Measurements from ENCODE around the gene SMTN. TPM values are rescaled to one million over a fixed set of nuclear protein-coding genes. Genes with fewer than 3 reads are reported as not detected.
"Not testable (repeated sequence)": the region's sequence is repeated elsewhere in the genome, so short reads cannot be mapped to it uniquely, and the experiment has no call there.

SMTN gene
- total RNA-seq, 2 experiments from 2014 or later, result 40.1 to 45.8 TPM

- CTCF ChIA-PET, result interaction anchor here (0.6 kb wide), 2 partner anchors 13 to 626 kb away, joined by 3 read pairs; no protein-coding TSS in a partner anchor
- H3K27ac Mint-ChIP-seq, result no peak overlapping the region
- no peaks in the 10 kb centered on the region for H3K9me3 Mint-ChIP-seq (ENCODE audit: low read depth)
- H3K27me3 Mint-ChIP-seq, result no peaks in the 10 kb centered on the region
- intact Hi-C loops (cut with DNase I, micrococcal nuclease), result no loop called here
- no peaks in the 10 kb centered on the region for H3K36me3 Mint-ChIP-seq (ENCODE audit: low read depth)
- POLR2A ChIA-PET, result no interaction called here
- DNase-seq (no peak), ATAC-seq (no peak)
- H3K4me1 Mint-ChIP-seq, result peaks cover 18% of the 10 kb centered on the region
- no peak overlapping the region for H3K4me3 Mint-ChIP-seq
These were observed 3.4 kb upstream of the SMTN start for GRCh38 chr22:31077681-31078080.

GRCh38 chr22:31078389-31078788, 2.7 kb upstream of the SMTN start:
- H3K27ac Mint-ChIP-seq, POLR2A ChIA-PET: not testable (repeated sequence)

GRCh38 chr22:31079095-31079642, 1.9 kb upstream of the SMTN start:
- intact Hi-C loops (cut with DNase I, micrococcal nuclease), result no loop called here
- ATAC-seq, result no peak
- H3K4me1 Mint-ChIP-seq, result peaks cover 29% of the 10 kb centered on the region
- H3K4me3 Mint-ChIP-seq, result no peak overlapping the region
- H3K36me3 Mint-ChIP-seq (ENCODE audit: low read depth), result peaks cover 2% of the 10 kb centered on the region
- H3K27ac Mint-ChIP-seq, result no peak overlapping the region
- H3K9me3 Mint-ChIP-seq (ENCODE audit: low read depth), result no peaks in the 10 kb centered on the region
- POLR2A ChIA-PET, result no interaction called here
- no peaks in the 10 kb centered on the region for H3K27me3 Mint-ChIP-seq
- no peak for DNase-seq
- CTCF ChIA-PET, result no interaction called here

More at GRCh38 chr22:31078389-31078788, 2.7 kb upstream of the SMTN start:
- H3K27me3 Mint-ChIP-seq; H3K9me3 Mint-ChIP-seq (ENCODE audit: low read depth); intact Hi-C loops (cut with DNase I, micrococcal nuclease); H3K36me3 Mint-ChIP-seq (ENCODE audit: low read depth); H3K4me3 Mint-ChIP-seq; DNase-seq; ATAC-seq: not testable (repeated sequence)
- CTCF ChIA-PET, result interaction anchor here (0.6 kb wide), 2 partner anchors 14 to 627 kb away, joined by 3 read pairs; no protein-coding TSS in a partner anchor
- peaks cover 24% of the 10 kb centered on the region for H3K4me1 Mint-ChIP-seq

- peaks cover 2% of the 10 kb centered on the region for H3K36me3 Mint-ChIP-seq (ENCODE audit: low read depth)
- DNase-seq (no peak), ATAC-seq (no peak)
- ChIA-PET POLR2A (interaction anchor here (1.1 kb wide), 2 partner anchors 16 to 27 kb away, joined by 3 to 4 read pairs; partner anchors contain the start of gene SELENOM), CTCF (interaction anchor here (0.5 to 1.7 kb wide), 4 partner anchors 27 to 430 kb away, joined by 3 read pairs; partner anchors contain the start of gene SELENOM)
- no peaks in the 10 kb centered on the region for H3K27me3 Mint-ChIP-seq
- H3K4me3 Mint-ChIP-seq, result peak overlapping the region; percentile 82
- no peaks in the 10 kb centered on the region for H3K9me3 Mint-ChIP-seq (ENCODE audit: low read depth)
- H3K4me1 Mint-ChIP-seq, result peaks cover 30% of the 10 kb centered on the region
- intact Hi-C loops (cut with DNase I, micrococcal nuclease), result loop anchor here (5.0 to 10.0 kb wide), 5 partner anchors 318 to 1196 kb away; partner anchors contain the start of genes MTMR3 (in 1 of the 2) and PES1 (in 1 of the 2)
- peak overlapping the region; percentile 57 for H3K27ac Mint-ChIP-seq
These were observed 812 bp upstream of the SMTN start for GRCh38 chr22:31080164-31080847.

GRCh38 chr22:31081963-31082605, 966 bp downstream of the SMTN start:
- H3K36me3 Mint-ChIP-seq (ENCODE audit: low read depth), result peaks cover 2% of the 10 kb centered on the region
- ChIA-PET POLR2A (interaction anchor here (0.8 to 2.3 kb wide), 3 partner anchors 209 to 499 kb away, joined by 3 to 12 read pairs (median 3); partner anchors contain the start of genes PIK3IP1 and SLC35E4), CTCF (interaction anchor here (0.6 to 3.1 kb wide), 10 partner anchors 17 to 646 kb away, joined by 3 to 22 read pairs (median 3); partner anchors contain the start of gene SELENOM)
- peak overlapping the region; percentile 82 for H3K4me3 Mint-ChIP-seq
- no peaks in the 10 kb centered on the region for H3K27me3 Mint-ChIP-seq
- peak; percentile 8 for ATAC-seq
- H3K27ac Mint-ChIP-seq, result peak overlapping the region; percentile 63
- intact Hi-C loops (cut with DNase I, micrococcal nuclease), result loop anchor here (1.0 to 10.0 kb wide), 6 partner anchors 263 to 1197 kb away; partner anchors contain the start of genes MTMR3 (in 1 of the 2) and PES1 (in 1 of the 2)
- H3K4me1 Mint-ChIP-seq, result peaks cover 30% of the 10 kb centered on the region
- DNase-seq, result peak; percentile 55
- H3K9me3 Mint-ChIP-seq (ENCODE audit: low read depth), result no peaks in the 10 kb centered on the region

GRCh38 chr22:31082606-31083376, 1.7 kb downstream of the SMTN start:
- POLR2A ChIA-PET, result interaction anchor here (0.8 to 2.3 kb wide), 5 partner anchors 23 to 499 kb away, joined by 3 to 12 read pairs (median 3); partner anchors contain the start of genes MORC2, PIK3IP1, SLC35E4 and TUG1
- intact Hi-C loops (cut with DNase I, micrococcal nuclease), result loop anchor here (5.0 to 10.0 kb wide), 5 partner anchors 320 to 1198 kb away; partner anchors contain the start of genes MTMR3 (in 1 of the 2) and PES1 (in 1 of the 2)
- H3K9me3 Mint-ChIP-seq (ENCODE audit: low read depth), result no peaks in the 10 kb centered on the region
- H3K27me3 Mint-ChIP-seq, result no peaks in the 10 kb centered on the region
- peak overlapping the region; percentile 82 for H3K4me3 Mint-ChIP-seq
- CTCF ChIA-PET, result interaction anchor here (0.5 to 3.2 kb wide), 13 partner anchors 13 to 690 kb away, joined by 3 to 22 read pairs (median 3); partner anchors contain the start of gene SELENOM
- peaks cover 30% of the 10 kb centered on the region for H3K4me1 Mint-ChIP-seq
- H3K27ac Mint-ChIP-seq, result no peak overlapping the region
- DNase-seq, result peak; percentile 85
- peaks cover 2% of the 10 kb centered on the region for H3K36me3 Mint-ChIP-seq (ENCODE audit: low read depth)
- no peak for ATAC-seq

GRCh38 chr22:31083377-31083768, 2.3 kb downstream of the SMTN start:
- H3K27me3 Mint-ChIP-seq, result no peaks in the 10 kb centered on the region
- H3K4me3 Mint-ChIP-seq, result peak overlapping the region; percentile 82
- DNase-seq (no peak), ATAC-seq (no peak)
- H3K4me1 Mint-ChIP-seq, result peaks cover 30% of the 10 kb centered on the region
- POLR2A ChIA-PET, result interaction anchor here (0.9 to 2.3 kb wide), 3 partner anchors 23 to 208 kb away, joined by 3 to 12 read pairs (median 7); partner anchors contain the start of genes MORC2, PIK3IP1 and TUG1
- peaks cover 2% of the 10 kb centered on the region for H3K36me3 Mint-ChIP-seq (ENCODE audit: low read depth)
- H3K9me3 Mint-ChIP-seq (ENCODE audit: low read depth), result no peaks in the 10 kb centered on the region
- intact Hi-C loops (cut with DNase I, micrococcal nuclease), result loop anchor here (5.0 to 10.0 kb wide), 5 partner anchors 321 to 1199 kb away; partner anchors contain the start of genes MTMR3 (in 1 of the 2) and PES1 (in 1 of the 2)
- H3K27ac Mint-ChIP-seq, result peak overlapping the region; percentile 83
- CTCF ChIA-PET, result interaction anchor here (0.7 to 3.2 kb wide), 9 partner anchors 12 to 647 kb away, joined by 3 to 22 read pairs (median 5); partner anchors contain the start of genes RNF185 and SELENOM

- Mint-ChIP-seq H3K27ac (peak overlapping the region; percentile 83), H3K9me3 (ENCODE audit: low read depth) (no peaks in the 10 kb centered on the region), H3K36me3 (ENCODE audit: low read depth) (peaks cover 3% of the 10 kb centered on the region), H3K4me1 (peaks cover 30% of the 10 kb centered on the region), H3K4me3 (peak overlapping the region; percentile 82), H3K27me3 (no peaks in the 10 kb centered on the region)
- intact Hi-C loops (cut with DNase I, micrococcal nuclease), result loop anchor here (1.0 to 10.0 kb wide), 14 partner anchors 23 to 1199 kb away; partner anchors contain the start of genes PES1 (in 2 of the 2), SELENOM (in 2 of the 2), SLC35E4 (in 2 of the 2) and TUG1 (in 2 of the 2)
- CTCF ChIA-PET, result interaction anchor here (0.7 to 3.2 kb wide), 25 partner anchors 12 to 329 kb away, joined by 3 to 22 read pairs (median 4); partner anchors contain the start of genes LIMK2, MORC2, RNF185 and SELENOM
- DNase-seq, result no peak
- peak; percentile 0 for ATAC-seq
- POLR2A ChIA-PET, result interaction anchor here (0.7 to 2.3 kb wide), 4 partner anchors 20 to 259 kb away, joined by 3 to 12 read pairs (median 6); partner anchors contain the start of genes MORC2, PIK3IP1 and TUG1
These were observed 3.0 kb downstream of the SMTN start for GRCh38 chr22:31083923-31084810.

- peaks cover 3% of the 10 kb centered on the region for H3K36me3 Mint-ChIP-seq (ENCODE audit: low read depth)
- no peaks in the 10 kb centered on the region for H3K27me3 Mint-ChIP-seq
- ChIA-PET POLR2A (interaction anchor here (0.5 to 1.5 kb wide), 4 partner anchors 21 to 258 kb away, joined by 3 to 10 read pairs (median 4); partner anchors contain the start of genes MORC2 and TUG1), CTCF (interaction anchor here (0.6 to 3.2 kb wide), 25 partner anchors 11 to 330 kb away, joined by 3 to 22 read pairs (median 4); partner anchors contain the start of genes LIMK2, MORC2, PIK3IP1 and RNF185)
- intact Hi-C loops (cut with DNase I, micrococcal nuclease), result loop anchor here (1.0 to 10.0 kb wide), 18 partner anchors 22 to 1200 kb away; partner anchors contain the start of genes PES1 (in 2 of the 2), SELENOM (in 2 of the 2), SLC35E4 (in 2 of the 2) and TUG1 (in 2 of the 2)
- DNase-seq (peak; percentile 93), ATAC-seq (peak; percentile 81)
- peak overlapping the region; percentile 82 for H3K4me3 Mint-ChIP-seq
- H3K4me1 Mint-ChIP-seq, result peaks cover 30% of the 10 kb centered on the region
- H3K27ac Mint-ChIP-seq, result peak overlapping the region; percentile 83
- no peaks in the 10 kb centered on the region for H3K9me3 Mint-ChIP-seq (ENCODE audit: low read depth)
These were observed 3.8 kb downstream of the SMTN start for GRCh38 chr22:31084811-31085492.
